Measurements from ENCODE around the gene FZD4. TPM values are rescaled to one million over a fixed set of nuclear protein-coding genes. Genes with fewer than 3 reads are reported as not detected.

Gene FZD4
- total and polyA plus RNA-seq, 3 experiments from 2014 or later = 0.07 to 0.09 TPM; not detected in 1

- H3K4me3 Mint-ChIP-seq = no peak overlapping the region
Measured at GRCh38 chr11:86910592-86910991, 44.6 kb downstream of the FZD4 start.

GRCh38 chr11:86906198-86906597, 49.0 kb downstream of the FZD4 start:
- peaks cover 3 to 6% of the 10 kb centered on the region in 2 donors for H3K27me3 Mint-ChIP-seq
- no peak overlapping the region for H3K27ac Mint-ChIP-seq
- Histone ChIP-seq H3K27ac (ENCODE audit: low read depth, low read length) (no peak overlapping the region), H3K36me3 (ENCODE audit: insufficient read depth, low read length) (no peaks in the 10 kb centered on the region), H3K4me3 (ENCODE audit: low read length) (no peak overlapping the region), H3K27me3 (ENCODE audit: insufficient read depth, low read length, poor library complexity, severe bottlenecking) (no peaks in the 10 kb centered on the region), H3K4me1 (ENCODE audit: insufficient read depth, low read length) (no peaks in the 10 kb centered on the region), H3K9me3 (ENCODE audit: low read length) (no peaks in the 10 kb centered on the region)
- no peaks in the 10 kb centered on the region for H3K4me1 Mint-ChIP-seq
- no peaks in the 10 kb centered on the region for H3K36me3 Mint-ChIP-seq
- ChIA-PET POLR2A (no interaction called here), CTCF (no interaction called here)
- no peak overlapping the region for H3K4me3 Mint-ChIP-seq
- H3K9me3 Mint-ChIP-seq = no peaks in the 10 kb centered on the region
- DNase-seq = no peak

More at GRCh38 chr11:86910592-86910991, 44.6 kb downstream of the FZD4 start:
- Mint-ChIP-seq H3K9me3 (no peaks in the 10 kb centered on the region), H3K36me3 (no peaks in the 10 kb centered on the region), H3K27me3 (peaks cover 4 to 13% of the 10 kb centered on the region in 2 donors), H3K4me1 (no peaks in the 10 kb centered on the region), H3K27ac (no peak overlapping the region)
- H3K9me3 ChIP-seq (ENCODE audit: low read length) = no peaks in the 10 kb centered on the region
- no peaks in the 10 kb centered on the region for H3K36me3 ChIP-seq (ENCODE audit: insufficient read depth, low read length)
- H3K27me3 ChIP-seq (ENCODE audit: insufficient read depth, low read length, poor library complexity, severe bottlenecking) = no peaks in the 10 kb centered on the region
- POLR2A ChIA-PET = no interaction called here
- DNase-seq = no peak
- H3K4me1 ChIP-seq (ENCODE audit: insufficient read depth, low read length) = no peaks in the 10 kb centered on the region
- H3K4me3 ChIP-seq (ENCODE audit: low read length) = no peak overlapping the region
- CTCF ChIA-PET = no interaction called here
- H3K27ac ChIP-seq (ENCODE audit: low read depth, low read length) = no peak overlapping the region

DNA sequence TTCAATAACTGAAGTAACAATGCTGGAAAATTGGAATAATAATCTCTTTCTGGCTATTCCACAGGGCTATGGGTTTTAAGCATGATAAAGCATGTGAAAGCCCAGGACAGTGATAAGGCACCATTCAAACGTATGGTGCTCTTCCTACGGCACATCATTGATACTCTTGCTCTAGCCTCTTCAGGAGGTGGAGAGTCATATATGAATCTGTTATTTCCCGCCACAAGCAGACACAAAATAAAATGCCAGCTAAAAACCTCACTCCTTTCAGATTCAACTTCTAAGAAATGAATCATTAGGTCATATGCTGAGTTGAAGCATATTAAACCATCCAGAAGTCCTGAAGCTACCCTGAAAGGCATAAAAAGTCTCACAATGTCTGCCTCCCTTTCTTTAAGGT, 49.9 kb downstream of the FZD4 start:
- CTCF ChIA-PET = interaction anchor here (0.7 kb wide), 1 partner anchor 657 kb away, joined by 3 read pairs; no protein-coding TSS in a partner anchor
- Histone ChIP-seq H3K36me3 (ENCODE audit: insufficient read depth, low read length) (no peaks in the 10 kb centered on the region), H3K4me1 (ENCODE audit: insufficient read depth, low read length) (no peaks in the 10 kb centered on the region)

DNA sequence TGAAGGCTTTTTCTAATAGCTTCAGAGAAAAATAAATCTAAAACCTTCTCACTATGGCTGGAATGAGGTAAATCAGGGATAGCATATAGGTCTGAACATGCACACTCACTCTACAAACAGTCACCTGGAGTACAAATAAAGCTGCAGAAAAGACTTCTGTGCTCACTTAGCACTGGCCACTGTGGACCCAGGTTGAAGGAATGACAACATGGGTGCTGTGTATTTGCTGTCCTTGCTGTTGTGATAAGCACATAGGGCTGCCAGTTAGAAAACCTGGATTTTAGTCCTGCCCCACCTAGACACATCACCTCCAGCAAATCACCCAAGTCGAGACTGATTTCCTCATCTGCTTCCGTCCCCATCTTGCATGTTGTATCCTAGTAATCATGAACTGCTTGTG, 51.2 kb downstream of the FZD4 start:
- H3K4me1 ChIP-seq (ENCODE audit: insufficient read depth, low read length) = no peaks in the 10 kb centered on the region
- no peak for DNase-seq
- no peaks in the 10 kb centered on the region for H3K9me3 ChIP-seq (ENCODE audit: low read length)
- Mint-ChIP-seq H3K9me3 (no peaks in the 10 kb centered on the region), H3K4me1 (no peaks in the 10 kb centered on the region), H3K4me3 (no peak overlapping the region), H3K36me3 (no peaks in the 10 kb centered on the region), H3K27ac (no peak overlapping the region), H3K27me3 (peaks cover 0 to 6% of the 10 kb centered on the region in 2 donors)
- H3K4me3 ChIP-seq (ENCODE audit: low read length) = no peak overlapping the region
- H3K27me3 ChIP-seq (ENCODE audit: insufficient read depth, low read length, poor library complexity, severe bottlenecking) = no peaks in the 10 kb centered on the region
- no peak overlapping the region for H3K27ac ChIP-seq (ENCODE audit: low read depth, low read length)
- no peaks in the 10 kb centered on the region for H3K36me3 ChIP-seq (ENCODE audit: insufficient read depth, low read length)
- CTCF ChIA-PET = no interaction called here
- POLR2A ChIA-PET = no interaction called here

More for the DNA sequence above, 49.9 kb downstream of the FZD4 start:
- no peak for DNase-seq
- peaks cover 0 to 6% of the 10 kb centered on the region in 2 donors for H3K27me3 Mint-ChIP-seq
- no peak overlapping the region for H3K27ac ChIP-seq (ENCODE audit: low read depth, low read length)
- H3K36me3 Mint-ChIP-seq = no peaks in the 10 kb centered on the region
- no peak overlapping the region for H3K27ac Mint-ChIP-seq
- no peaks in the 10 kb centered on the region for H3K4me1 Mint-ChIP-seq
- H3K9me3 ChIP-seq (ENCODE audit: low read length) = no peaks in the 10 kb centered on the region
- POLR2A ChIA-PET = no interaction called here
- no peak overlapping the region for H3K4me3 Mint-ChIP-seq
- no peak overlapping the region for H3K4me3 ChIP-seq (ENCODE audit: low read length)
- no peaks in the 10 kb centered on the region for H3K9me3 Mint-ChIP-seq
- no peaks in the 10 kb centered on the region for H3K27me3 ChIP-seq (ENCODE audit: insufficient read depth, low read length, poor library complexity, severe bottlenecking)

DNA sequence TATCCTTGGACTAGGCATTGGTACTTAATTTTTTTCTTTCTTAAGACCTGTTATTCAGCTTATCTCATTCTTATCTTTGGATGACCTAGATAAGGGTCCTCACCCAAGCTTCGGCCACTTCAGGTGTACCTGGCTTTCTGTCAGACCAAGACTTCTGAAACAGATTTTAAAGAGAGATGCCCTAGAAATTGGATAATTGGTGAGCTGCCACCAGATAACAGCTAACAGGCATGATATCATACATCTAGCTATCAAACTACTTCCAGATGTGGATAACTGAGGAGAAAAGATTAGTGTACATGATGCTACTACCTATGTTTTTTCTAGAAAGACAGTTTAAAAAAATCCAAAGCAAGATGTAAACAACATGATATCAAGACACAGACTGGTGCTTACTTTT, 52.9 kb downstream of the FZD4 start:
- no peak overlapping the region for H3K27ac ChIP-seq (ENCODE audit: low read depth, low read length)
- Mint-ChIP-seq H3K27me3 (peaks cover 0 to 3% of the 10 kb centered on the region in 2 donors), H3K4me3 (no peak overlapping the region), H3K36me3 (no peaks in the 10 kb centered on the region), H3K9me3 (no peaks in the 10 kb centered on the region), H3K27ac (no peak overlapping the region), H3K4me1 (no peaks in the 10 kb centered on the region)
- ChIA-PET CTCF (interaction anchor here (1.0 to 1.2 kb wide), 2 partner anchors 9 to 31 kb away, joined by 3 read pairs; no protein-coding TSS in a partner anchor), POLR2A (no interaction called here)
- no peak for DNase-seq
- no peaks in the 10 kb centered on the region for H3K9me3 ChIP-seq (ENCODE audit: low read length)
- no peaks in the 10 kb centered on the region for H3K36me3 ChIP-seq (ENCODE audit: insufficient read depth, low read length)
- H3K4me1 ChIP-seq (ENCODE audit: insufficient read depth, low read length) = no peaks in the 10 kb centered on the region
- no peaks in the 10 kb centered on the region for H3K27me3 ChIP-seq (ENCODE audit: insufficient read depth, low read length, poor library complexity, severe bottlenecking)
- no peak overlapping the region for H3K4me3 ChIP-seq (ENCODE audit: low read length)

- H3K4me1 Mint-ChIP-seq = no peaks in the 10 kb centered on the region
- no peaks in the 10 kb centered on the region for H3K36me3 ChIP-seq (ENCODE audit: insufficient read depth, low read length)
- H3K27ac Mint-ChIP-seq = no peak overlapping the region
- no peak overlapping the region for H3K4me3 ChIP-seq (ENCODE audit: low read length)
- H3K27ac ChIP-seq (ENCODE audit: low read depth, low read length) = no peak overlapping the region
- ChIA-PET POLR2A (no interaction called here), CTCF (interaction anchor here (1.2 kb wide), 1 partner anchor 10 kb away, joined by 3 read pairs; no protein-coding TSS in a partner anchor)
- no peak for DNase-seq
- H3K4me3 Mint-ChIP-seq = no peak overlapping the region
- no peaks in the 10 kb centered on the region for H3K9me3 ChIP-seq (ENCODE audit: low read length)
- H3K36me3 Mint-ChIP-seq = no peaks in the 10 kb centered on the region
- H3K4me1 ChIP-seq (ENCODE audit: insufficient read depth, low read length) = no peaks in the 10 kb centered on the region
- no peaks in the 10 kb centered on the region for H3K9me3 Mint-ChIP-seq
- H3K27me3 Mint-ChIP-seq = peaks cover under 1 to 5% of the 10 kb centered on the region in 2 donors
- no peaks in the 10 kb centered on the region for H3K27me3 ChIP-seq (ENCODE audit: insufficient read depth, low read length, poor library complexity, severe bottlenecking)
Measured at GRCh38 chr11:86901599-86901998, 53.6 kb downstream of the FZD4 start.

GRCh38 chr11:86900162-86900561, 55.0 kb downstream of the FZD4 start:
- Histone ChIP-seq H3K4me1 (ENCODE audit: insufficient read depth, low read length) (no peaks in the 10 kb centered on the region), H3K9me3 (ENCODE audit: low read length) (no peaks in the 10 kb centered on the region), H3K27me3 (ENCODE audit: insufficient read depth, low read length, poor library complexity, severe bottlenecking) (no peaks in the 10 kb centered on the region), H3K4me3 (ENCODE audit: low read length) (no peak overlapping the region), H3K36me3 (ENCODE audit: insufficient read depth, low read length) (no peaks in the 10 kb centered on the region), H3K27ac (ENCODE audit: low read depth, low read length) (no peak overlapping the region)
- CTCF ChIA-PET = no interaction called here
- no peaks in the 10 kb centered on the region for H3K9me3 Mint-ChIP-seq
- no peak for DNase-seq
- H3K27me3 Mint-ChIP-seq = peaks cover 9% of the 10 kb centered on the region in 2 donors
- H3K4me3 Mint-ChIP-seq = no peak overlapping the region
- H3K4me1 Mint-ChIP-seq = no peaks in the 10 kb centered on the region
- peak overlapping the region in 1 of 8 donors; percentile 55 for H3K27ac Mint-ChIP-seq
- no peaks in the 10 kb centered on the region for H3K36me3 Mint-ChIP-seq
- POLR2A ChIA-PET = no interaction called here

- no peaks in the 10 kb centered on the region for H3K4me1 ChIP-seq (ENCODE audit: insufficient read depth, low read length)
- CTCF ChIA-PET = no interaction called here
- no peaks in the 10 kb centered on the region for H3K36me3 ChIP-seq (ENCODE audit: insufficient read depth, low read length)
- H3K9me3 ChIP-seq (ENCODE audit: low read length) = no peaks in the 10 kb centered on the region
- Mint-ChIP-seq H3K27me3 (peaks cover 6 to 9% of the 10 kb centered on the region in 2 donors), H3K36me3 (no peaks in the 10 kb centered on the region), H3K4me3 (no peak overlapping the region), H3K4me1 (no peaks in the 10 kb centered on the region), H3K9me3 (no peaks in the 10 kb centered on the region), H3K27ac (no peak overlapping the region)
- H3K4me3 ChIP-seq (ENCODE audit: low read length) = no peak overlapping the region
- no peaks in the 10 kb centered on the region for H3K27me3 ChIP-seq (ENCODE audit: insufficient read depth, low read length, poor library complexity, severe bottlenecking)
- POLR2A ChIA-PET = no interaction called here
- H3K27ac ChIP-seq (ENCODE audit: low read depth, low read length) = no peak overlapping the region
- DNase-seq = no peak
Measured at GRCh38 chr11:86898689-86899088, 56.5 kb downstream of the FZD4 start.

DNA sequence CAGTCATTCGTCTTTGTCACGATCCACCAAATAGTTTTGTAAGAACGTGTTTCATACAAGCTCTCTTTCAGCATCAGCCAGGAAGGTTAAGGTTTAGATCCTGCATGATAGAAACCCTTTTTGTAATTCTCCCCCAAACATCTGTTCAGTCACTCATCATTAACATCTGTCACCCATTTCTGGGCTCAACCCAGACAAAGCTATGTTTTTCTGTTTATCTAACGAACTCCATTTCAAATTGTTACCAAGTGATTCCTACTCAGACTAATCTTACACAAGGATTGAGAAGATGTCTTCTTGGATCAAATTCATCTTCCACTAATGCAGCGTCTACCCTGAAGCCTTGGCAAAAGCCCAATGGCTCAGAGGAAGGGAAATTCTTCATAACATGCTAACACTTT, 58.8 kb downstream of the FZD4 start:
- Mint-ChIP-seq H3K27ac (no peak overlapping the region), H3K4me1 (no peaks in the 10 kb centered on the region), H3K4me3 (no peak overlapping the region), H3K36me3 (no peaks in the 10 kb centered on the region), H3K9me3 (no peaks in the 10 kb centered on the region), H3K27me3 (peaks cover 7 to 9% of the 10 kb centered on the region in 2 donors)
- Histone ChIP-seq H3K4me1 (ENCODE audit: insufficient read depth, low read length) (no peaks in the 10 kb centered on the region), H3K4me3 (ENCODE audit: low read length) (no peak overlapping the region), H3K9me3 (ENCODE audit: low read length) (no peaks in the 10 kb centered on the region), H3K27me3 (ENCODE audit: insufficient read depth, low read length, poor library complexity, severe bottlenecking) (no peaks in the 10 kb centered on the region), H3K27ac (ENCODE audit: low read depth, low read length) (no peak overlapping the region), H3K36me3 (ENCODE audit: insufficient read depth, low read length) (no peaks in the 10 kb centered on the region)
- no peak for DNase-seq
- POLR2A ChIA-PET = no interaction called here
- CTCF ChIA-PET = no interaction called here
